ENCODE results near the gene CDKAL1.

The CDKAL1 gene

DNA sequence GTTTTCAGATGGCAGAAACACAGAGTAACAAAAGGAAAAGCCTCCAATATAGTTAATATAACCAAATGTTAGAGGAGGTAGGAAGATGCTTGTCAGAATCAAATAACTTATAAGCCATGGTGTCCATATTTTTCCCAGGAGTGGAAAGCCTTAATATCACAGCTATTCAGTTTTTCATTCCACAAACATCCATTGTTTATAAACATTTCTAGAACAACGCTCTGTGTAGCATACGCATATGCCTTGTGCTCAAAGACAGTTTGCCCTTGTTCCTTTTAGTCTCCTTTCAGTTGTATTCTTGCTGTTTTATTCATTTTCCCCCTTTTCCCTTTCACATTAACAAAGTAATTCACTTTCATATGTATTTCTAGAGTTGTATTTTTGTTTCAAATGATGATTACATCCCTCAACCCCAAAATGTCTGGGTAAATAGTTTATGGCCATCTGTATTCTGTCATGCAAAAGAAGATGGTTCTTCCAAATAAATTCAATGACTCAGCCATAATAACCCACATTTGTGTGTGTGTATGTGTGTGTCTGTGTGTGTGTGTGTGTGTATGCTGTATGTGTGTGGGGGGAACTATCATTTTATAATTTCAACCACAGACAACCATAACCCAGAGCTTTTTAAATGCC lies 603.6 kb downstream of the CDKAL1 start:
- no peak for DNase-seq (ENCODE audit: low read depth, low spot score)

DNA sequence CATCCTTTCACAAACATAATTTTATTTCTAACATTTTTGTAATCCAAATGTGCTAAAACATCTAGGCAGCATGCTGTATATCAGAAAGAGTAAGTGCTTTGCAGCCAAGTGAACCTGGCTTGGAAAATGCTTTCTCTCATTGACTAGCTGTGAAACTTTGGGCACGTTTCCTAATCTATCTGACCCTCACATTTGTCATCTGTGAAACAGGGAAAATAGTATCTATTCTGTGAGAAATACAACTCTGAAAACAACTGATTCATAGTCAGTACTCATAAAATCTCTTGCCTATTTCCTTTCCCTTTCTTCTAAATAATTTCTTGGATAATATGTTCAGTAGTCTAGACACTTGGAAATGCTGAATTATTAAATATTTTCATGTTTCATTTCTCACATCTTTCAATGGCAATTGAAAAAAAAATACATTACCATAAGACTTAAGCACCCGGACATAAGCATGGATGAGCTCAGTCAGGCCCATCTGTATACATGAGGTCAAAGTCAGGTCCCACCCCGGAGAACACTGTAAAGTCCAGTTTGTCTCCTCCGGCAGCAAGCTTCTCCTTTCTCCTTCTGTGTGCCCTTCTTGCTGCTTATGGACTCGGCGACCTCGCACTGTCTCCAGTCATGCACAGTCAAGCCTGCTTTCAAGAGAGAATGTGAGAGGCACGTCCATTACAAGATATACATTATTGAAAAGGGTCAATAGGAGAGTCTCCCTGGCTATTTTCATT lies 604.2 kb downstream of the CDKAL1 start:
- DNase-seq (ENCODE audit: low read depth, low spot score) = no peak

DNA sequence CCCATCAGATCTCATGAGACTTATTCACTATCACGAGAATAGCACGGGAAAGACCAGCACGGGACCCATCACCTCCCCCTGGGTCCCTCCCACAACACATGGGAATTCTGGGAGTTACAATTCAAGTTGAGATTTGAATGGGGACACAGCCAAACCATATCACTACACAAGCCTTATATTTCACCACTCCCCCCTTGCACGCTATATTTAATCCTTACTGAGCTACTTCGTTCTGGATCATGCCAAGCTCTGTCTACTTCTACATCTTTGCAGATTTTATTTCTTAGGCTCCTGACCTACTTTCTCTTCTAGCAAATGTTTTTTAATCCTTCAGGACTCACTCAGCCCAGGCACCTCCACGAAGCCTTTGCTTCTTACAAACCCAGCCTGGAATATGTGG lies 606.7 kb downstream of the CDKAL1 start:
- DNase-seq (ENCODE audit: low read depth, low spot score) = no peak

DNA sequence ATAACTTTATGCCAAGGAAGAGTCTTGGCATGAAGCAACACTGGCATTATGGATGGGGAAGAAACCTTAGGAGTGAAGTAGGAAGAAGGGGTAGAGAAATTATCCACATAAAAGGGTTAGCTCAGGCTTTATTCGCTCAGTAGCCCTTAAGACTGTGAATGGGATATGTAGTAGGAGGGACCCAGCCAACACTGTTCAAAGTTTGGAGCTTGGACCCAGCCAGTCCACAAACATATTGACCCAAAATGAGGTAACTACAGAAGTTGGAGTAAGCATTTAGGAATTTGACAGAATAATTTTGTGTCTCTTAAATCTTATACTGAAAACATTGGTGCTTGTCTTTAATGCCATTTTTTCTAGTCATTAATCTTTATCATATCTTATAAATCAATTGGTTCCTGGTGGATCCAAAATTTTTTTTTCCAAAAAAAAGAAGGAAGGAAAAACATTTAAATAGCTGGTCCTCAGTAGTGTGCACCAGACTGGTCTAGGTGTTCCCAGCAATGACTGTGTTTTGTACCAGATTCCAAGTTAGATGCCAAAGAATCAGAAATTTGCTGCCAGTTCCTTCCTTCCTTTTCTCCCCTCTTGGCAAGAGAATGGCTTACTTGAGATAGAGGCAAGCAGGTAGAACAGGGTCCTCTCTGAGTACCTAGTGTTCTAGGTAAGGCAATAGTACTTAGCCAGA lies 607.5 kb downstream of the CDKAL1 start:
- no peak for DNase-seq (ENCODE audit: low read depth, low spot score)

DNA sequence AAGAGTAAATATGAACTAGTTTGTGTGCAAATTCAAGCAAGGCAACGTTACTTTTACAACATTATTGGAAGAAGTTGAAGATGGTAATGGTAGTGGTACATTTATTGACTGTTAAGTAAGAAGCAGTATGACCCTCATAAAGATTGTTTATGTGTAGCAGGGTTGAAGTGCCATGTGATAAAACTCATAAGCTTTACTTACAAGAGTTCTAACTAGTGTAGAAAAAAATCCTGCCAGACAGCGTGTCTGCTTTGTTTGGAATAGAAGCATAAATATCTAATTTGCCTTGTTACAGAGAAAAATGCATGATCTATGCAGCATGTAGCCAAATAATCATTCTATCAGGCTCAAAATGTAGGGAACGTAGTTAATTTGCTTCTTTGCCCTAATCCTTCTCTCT lies 608.5 kb downstream of the CDKAL1 start:
- no peak for DNase-seq (ENCODE audit: low read depth, low spot score)

DNA sequence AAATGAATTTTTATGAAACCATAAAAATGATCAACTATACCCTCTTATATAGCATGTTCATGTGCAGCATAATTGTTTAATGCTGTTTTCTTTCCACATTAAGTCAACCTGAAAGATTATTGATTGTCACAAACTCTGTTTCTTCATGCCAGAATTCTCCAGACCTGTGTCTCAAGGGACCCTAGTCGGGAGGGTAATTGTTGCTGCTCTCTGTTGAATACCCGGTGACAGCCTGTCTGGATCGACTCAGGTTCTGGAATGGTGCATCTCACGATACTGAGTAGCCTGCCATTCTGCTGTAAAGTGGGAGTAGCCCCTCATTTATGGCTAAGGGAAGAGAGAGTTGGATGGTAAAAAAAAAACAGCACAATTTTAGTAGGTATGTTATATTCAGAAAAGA lies 609.4 kb downstream of the CDKAL1 start:
- DNase-seq (ENCODE audit: low read depth, low spot score) = no peak

DNA sequence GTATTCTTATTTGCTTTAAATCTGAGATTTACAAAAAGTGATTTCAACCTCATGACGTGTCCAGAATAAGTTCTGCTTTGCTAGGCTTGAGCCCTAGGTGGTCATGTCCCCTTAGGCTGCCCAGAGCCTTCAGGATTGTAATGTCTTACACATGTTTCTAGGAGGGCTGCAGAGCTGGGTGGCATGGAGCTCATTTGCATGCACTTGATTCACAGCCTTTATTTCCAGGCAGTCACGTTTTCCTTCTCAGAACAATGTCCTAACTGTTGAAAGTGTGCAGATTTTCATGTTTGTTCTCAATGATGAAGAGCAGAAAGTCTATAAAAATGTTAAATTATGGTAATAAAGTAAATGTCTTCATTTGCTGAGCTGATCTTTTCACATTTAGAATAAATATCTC lies 610.7 kb downstream of the CDKAL1 start:
- no peak for DNase-seq (ENCODE audit: low read depth, low spot score)

DNA sequence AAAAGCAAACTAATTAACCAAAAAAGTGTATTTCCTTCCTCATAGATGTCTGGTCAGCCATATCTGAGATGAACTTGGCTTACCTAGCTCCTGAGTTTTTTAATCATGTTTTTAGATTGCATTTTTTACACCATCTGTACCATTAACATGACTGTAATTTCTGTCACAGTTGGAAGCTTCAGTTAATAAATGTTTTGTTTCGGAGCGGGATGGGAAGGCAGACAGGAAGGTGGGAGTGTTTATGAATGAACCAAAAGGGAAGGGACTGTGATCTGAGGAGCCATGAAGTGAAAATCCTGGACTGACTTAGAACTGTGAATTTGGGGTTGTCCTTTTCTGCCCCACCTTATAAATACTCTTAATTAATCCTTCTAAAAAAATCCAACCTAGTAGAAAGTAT lies 613.7 kb downstream of the CDKAL1 start:
- no peak for DNase-seq (ENCODE audit: low read depth, low spot score)

DNA sequence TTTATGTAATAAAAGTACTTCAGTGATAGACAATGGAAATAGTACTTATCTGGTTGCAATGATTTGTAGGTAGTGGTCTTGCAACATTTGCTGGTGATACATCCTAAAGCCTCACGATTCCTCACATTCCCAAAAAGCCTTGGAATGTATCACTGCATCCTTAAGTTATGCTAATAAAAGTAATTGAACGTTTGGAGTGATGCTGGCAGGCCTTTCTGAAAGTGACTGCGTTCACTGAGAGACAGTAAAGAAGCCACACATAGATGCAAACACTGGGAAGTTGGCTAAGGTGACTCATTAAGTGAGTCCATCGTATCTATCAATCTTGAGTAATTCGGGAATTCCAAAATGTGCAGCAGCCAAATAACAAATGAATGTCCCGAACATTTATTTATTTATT lies 615.2 kb downstream of the CDKAL1 start:
- no peak for DNase-seq (ENCODE audit: low read depth, low spot score)

DNA sequence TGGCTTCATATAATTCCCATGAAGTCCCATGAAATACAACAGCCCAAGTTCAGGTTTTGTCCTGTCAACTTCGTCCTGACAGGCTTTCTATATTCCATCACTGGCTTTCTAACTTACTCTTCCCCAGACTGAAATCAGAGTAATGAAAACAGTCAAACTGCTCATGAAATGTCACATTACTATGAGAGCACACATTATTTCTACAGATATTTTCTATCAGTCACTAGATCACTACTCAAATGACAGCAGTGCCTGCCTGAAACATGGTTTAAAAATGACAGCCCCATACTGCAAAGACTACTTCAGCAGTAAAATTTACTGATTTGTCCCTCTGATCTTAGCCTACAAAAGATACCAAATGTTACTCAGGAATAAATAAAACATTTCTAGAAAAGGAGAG lies 616.4 kb downstream of the CDKAL1 start:
- DNase-seq (ENCODE audit: low read depth, low spot score) = no peak

DNA sequence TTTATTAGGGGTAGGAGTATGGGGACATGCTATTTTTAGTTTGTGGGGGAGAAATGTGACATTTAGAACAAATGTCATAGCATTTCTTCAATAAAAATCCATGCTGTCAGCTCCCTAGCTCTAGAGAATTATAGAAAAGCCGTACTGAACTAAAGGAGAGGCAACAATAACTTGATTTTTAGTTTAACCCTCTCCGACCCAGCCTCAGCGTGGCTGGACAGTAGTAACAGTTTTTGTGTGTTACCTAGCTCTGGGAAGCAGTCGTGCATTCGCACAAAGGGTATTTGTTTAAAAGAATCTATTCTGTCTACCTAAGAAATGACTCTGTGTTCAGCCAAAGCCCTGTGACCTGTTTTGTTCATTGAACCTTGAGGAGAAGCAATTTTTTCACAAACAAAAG lies 616.9 kb downstream of the CDKAL1 start:
- no peak for DNase-seq (ENCODE audit: low read depth, low spot score)

DNA sequence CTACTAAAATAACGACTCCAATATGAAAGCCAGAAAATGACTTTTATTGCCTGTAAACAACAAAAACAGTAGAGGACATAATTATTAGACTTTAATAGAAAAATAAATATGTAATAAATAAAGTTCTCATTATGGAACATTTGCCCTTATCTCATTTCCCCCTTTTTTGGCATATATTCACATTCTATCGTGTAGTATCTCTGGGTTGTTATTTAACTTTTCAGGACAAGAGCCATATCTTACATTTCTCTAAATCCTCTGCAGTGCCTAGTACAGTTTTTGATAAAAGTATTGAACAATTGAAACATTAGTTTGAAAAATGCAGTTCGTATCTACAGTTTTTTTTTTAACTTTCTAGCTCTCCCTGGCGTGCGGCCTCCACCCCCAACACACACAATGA lies 617.3 kb downstream of the CDKAL1 start:
- DNase-seq (ENCODE audit: low read depth, low spot score) = no peak

DNA sequence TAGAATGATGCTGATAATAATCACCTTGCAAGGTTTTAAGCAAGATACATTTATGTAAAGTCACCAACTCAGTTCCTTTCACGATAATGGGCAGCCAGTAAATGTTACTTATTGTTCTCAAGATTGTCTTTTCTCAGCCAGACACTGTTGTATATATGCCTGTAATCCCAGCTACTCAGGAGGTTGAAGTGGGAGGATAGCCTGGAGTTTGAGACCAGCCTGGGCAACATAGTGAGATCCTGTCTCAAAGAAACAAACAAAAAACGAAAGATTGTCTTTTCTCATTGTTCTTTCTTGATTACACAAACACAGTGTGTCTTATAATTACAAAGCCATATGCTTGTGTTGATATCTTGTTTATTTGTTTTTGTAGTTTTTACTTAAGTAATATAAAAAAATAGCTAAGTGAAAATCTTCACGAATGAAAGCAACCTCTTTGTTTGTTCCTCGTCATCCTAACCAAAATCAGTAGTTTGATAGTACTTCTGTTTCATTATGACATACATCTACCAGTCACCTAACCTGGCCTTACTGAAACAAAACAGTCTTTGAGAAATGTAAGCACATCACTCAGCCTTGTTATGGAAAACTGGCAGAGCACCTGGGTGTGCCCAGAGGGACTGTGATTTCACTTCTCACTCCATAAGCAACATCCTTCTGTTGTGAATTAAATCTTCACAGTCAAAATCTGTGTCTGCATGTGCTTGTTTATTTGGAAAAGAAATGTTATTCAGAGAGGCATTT lies 623.1 kb downstream of the CDKAL1 start:
- DNase-seq (ENCODE audit: low read depth, low spot score) = no peak

DNA sequence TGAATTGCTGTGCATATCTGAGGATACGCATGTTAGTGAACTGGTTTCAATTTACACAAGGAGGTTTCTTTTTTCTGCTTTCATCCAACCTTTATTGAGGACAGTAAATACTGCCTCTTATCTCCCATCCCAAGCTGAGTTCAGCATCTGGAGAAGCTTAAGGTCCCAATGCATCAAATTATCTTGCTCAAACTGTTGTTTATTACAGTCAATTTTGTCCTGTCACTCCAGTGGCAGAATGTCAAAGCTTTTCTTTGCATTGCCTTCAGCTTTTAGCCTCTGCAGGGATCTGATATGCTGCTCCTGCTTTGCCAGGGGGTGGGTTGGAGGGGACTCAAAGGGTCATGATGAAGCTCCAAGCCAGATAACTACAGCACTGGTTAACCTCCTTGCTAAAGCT lies 623.9 kb downstream of the CDKAL1 start:
- no peak for DNase-seq (ENCODE audit: low read depth, low spot score)

DNA sequence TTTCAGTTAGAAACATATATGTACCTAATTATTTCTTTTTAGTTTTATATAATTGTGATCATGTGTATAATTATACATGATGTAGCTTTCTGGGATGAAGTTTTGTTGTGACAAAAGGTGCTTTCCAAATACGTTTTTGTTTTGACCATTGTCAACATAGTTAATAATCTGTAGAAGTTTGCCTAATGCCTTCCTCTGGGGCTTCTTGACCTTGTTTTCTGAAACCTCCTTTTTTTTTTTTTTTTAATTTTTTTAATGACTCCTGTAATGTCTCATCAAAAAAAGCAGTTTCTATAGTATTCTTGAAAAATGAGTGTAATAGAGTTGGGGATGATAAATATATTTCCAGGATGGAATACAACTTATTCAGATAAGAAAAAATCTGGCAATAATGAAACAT lies 624.6 kb downstream of the CDKAL1 start:
- DNase-seq (ENCODE audit: low read depth, low spot score) = no peak

DNA sequence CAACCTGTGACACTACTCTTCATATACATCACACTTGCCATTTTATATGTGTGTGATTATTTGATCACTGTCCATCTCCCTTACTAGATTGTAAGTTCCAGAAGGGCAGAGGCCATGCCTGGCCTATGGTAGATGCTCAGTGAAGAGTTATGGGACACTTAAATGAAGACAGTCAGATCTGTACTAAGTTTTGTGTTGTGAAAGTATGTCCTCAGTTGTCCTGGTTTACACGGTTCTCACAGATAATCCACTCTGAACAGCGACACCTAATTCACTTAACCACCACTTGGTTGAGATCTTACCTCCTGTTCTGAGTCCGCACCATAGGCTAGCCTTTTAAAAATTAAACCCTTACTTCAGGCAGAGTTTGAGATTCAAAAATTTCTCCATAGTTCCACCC lies 625.2 kb downstream of the CDKAL1 start:
- no peak for DNase-seq (ENCODE audit: low read depth, low spot score)

DNA sequence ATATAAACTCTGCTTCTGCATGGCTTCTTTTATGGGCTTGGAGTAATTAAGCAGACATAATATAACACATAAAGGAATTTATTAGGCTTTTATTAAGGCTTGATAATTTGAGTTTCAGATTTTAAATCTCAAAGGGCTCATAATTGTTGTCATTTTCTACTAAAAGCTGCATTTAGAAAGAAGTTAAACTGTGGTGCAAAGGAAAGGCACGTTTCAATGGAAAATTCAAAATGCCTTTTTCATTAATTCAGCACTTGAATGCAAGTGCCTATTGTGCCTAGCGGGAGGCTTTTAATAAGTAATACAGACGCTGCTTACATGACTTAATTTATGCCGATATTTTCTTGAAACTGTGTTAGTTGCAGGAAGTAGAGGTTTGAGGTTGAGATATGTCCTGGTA lies 627.5 kb downstream of the CDKAL1 start:
- DNase-seq (ENCODE audit: low read depth, low spot score) = no peak

DNA sequence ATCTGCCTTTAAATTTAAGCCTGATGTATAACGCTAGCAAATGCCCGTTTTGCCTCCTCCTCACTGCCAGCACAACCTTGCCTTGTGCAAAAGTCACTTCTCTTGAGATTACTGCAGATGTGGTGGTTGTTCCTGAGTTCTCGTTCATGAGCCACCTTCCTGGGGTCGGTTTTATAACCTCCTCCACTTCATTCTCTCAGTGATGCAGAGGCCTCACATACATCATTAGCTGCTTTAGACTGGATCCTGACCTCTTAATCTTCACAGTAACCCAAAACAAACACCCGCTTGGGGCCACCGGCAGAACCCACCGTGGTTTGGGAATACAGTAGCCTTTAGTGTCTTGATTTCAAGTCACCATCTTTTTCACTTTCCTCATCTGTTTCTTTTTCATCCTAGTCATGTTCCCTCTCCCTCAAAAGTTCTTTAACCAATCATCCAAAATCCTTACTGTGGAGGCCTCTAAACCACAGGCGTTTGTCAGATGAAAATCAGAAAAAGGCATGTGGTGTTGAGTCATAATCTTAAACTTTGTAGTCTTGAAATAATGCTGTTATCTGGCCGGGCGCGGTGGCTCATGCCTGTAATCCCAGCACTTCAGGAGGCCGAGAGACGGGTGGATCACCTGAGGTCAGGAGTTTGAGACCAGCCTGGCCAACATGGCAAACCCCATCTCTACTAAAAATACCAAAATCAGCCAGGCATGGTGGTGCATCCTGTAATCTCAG lies 629.0 kb downstream of the CDKAL1 start:
- DNase-seq (ENCODE audit: low read depth, low spot score) = no peak

DNA sequence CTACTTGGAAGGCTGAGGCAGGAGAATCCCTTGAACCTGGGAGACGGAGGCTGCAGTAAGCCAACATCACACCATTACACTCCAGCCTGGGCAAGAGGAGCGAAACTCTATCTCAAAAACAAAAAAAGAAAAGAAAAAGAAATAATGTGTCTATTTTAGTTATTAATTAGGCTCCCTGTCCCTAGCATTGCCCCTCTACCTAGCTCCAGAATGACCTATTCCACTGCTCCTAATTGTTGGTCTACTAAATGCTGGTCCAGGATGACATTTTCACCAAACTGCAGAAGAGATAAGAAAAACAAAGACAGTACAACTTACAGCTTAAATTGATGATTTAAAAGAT lies 629.6 kb downstream of the CDKAL1 start:
- DNase-seq (ENCODE audit: low read depth, low spot score) = no peak

DNA sequence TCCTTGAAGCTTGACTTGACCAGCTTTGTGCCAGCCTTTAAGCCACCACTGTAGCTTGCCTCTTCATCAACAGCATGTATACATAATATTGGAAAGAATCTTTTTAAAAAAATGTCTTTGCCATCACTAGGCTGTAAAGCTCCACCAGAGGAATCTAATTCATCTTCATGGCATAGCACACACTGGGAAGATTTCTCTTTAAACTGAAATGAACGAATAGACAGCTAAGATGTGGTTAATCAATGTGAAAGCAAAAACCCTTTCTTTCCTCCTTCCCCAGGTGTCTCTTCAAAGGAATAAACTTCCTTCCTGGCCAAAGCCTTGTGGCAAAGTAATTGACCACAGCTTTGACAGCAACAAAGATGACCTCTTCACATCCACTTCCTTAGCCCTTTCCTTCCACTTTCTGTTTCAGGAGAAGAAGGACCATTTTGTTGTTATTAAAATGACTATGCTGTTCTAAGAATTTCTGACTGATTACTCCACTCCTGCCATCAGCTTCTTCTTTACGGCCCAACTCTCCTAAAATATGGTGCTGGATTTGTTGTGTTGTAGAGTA lies 630.6 kb downstream of the CDKAL1 start:
- no peak for DNase-seq (ENCODE audit: low read depth, low spot score)

DNA sequence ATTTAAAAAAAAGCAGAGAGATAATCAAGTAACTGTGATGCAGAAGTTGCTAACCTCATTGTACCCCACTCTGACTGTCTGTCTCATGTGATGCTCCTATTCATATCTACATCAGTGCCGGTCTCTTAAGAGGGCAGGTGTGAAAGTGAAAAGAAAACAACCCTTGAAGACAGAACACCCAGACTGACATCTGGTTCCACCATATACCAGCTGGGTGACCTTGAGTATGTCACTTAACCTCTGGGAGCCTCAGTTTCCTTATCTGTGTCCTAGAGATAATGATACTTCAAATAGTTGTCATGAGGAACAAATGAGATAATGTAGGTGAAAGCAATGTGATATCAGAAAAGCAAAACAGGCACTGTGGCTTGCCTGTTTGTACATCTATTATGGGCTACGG lies 632.5 kb downstream of the CDKAL1 start:
- DNase-seq (ENCODE audit: low read depth, low spot score) = no peak

DNA sequence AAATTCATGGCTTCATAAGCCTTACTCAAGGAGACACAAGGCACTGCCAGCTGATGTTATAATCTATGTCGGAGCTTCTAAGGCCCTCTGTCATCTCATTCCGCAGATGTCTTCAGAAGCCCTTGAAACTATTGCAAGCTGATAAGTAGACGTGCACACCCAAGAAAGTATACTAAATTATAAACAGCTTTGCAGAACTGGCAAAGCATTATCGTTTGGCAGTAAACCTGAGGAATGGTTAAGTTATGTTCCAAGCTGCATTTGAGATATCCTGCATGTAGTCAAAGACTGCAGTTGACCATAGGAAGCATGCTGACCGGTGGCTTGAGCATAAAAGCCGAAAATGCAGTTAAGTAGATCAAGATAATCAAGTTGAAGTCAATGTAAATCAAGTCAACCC lies 633.5 kb downstream of the CDKAL1 start:
- no peak for DNase-seq (ENCODE audit: low read depth, low spot score)
